ENCODE results near the gene MAVS. TPM values are rescaled to one million over a fixed set of nuclear protein-coding genes. Genes with fewer than 3 reads are reported as not detected.

MAVS gene
- total RNA-seq, result 43.5 TPM
- long read RNA-seq, full-length matches to known transcripts, result 23 of 84 reads
- long read RNA-seq, partial matches to known transcripts, result 15 of 84 reads
- long read RNA-seq, other reads (novel, unspliced or antisense), result 46 of 84 reads

DNA sequence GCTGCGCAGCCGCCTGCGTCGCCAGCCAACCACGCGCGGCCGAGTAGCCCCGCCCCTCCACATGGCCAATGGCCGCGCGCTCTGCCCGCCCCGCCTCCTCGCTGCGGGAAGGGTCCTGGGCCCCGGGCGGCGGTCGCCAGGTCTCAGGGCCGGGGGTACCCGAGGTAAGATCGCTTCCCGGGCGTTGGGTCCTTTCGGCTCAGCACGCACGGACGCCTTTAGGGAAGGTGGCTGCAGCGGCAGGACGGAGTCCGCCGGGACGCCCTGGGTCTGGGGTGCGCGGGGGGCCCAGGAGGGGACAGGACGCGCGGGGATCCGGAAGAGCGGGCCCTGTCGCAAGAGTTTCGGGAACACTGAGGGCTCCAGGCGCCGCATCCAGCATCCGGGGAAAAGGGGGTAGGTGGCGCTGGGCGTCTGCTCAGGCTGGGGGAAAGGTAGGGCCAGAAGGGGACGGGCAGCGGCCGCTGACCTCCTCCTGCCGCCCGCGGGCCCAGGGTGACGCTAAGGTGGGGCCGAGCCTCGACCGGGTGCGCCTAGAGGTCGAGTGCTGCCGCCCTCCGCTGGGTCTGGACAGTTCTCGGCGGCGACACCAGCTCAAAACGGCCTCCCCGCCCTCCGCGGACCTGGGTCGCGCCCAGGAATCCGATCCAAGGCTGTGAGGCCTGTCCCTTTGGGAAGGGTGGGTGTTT is at the start of gene MAVS:
TSS of gene MAVS (plus strand) at position 95 of the 689 bp plus-strand sequence. CDS start 7,791 bp downstream, outside the sequence.
- peak; percentile 98 for DNase-seq (ENCODE audit: low spot score)

DNA sequence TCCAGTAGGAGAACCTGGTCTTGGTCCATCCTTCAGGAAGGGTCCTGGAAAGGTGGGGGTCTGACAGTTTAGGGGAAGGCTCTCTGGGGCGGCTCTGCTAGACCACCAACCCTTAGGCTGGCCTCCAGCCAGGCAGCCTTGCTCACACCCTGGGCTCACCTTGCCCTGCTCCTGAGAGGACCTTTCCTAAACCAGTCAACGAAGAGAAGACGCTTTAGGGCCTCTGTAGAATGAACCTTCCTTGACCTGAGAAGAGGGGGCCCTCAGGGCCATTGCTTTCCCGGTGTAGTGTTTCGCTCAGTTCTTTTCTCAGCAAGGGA is 49.4 kb upstream of the MAVS start:
- no peak for DNase-seq (ENCODE audit: low spot score)

DNA sequence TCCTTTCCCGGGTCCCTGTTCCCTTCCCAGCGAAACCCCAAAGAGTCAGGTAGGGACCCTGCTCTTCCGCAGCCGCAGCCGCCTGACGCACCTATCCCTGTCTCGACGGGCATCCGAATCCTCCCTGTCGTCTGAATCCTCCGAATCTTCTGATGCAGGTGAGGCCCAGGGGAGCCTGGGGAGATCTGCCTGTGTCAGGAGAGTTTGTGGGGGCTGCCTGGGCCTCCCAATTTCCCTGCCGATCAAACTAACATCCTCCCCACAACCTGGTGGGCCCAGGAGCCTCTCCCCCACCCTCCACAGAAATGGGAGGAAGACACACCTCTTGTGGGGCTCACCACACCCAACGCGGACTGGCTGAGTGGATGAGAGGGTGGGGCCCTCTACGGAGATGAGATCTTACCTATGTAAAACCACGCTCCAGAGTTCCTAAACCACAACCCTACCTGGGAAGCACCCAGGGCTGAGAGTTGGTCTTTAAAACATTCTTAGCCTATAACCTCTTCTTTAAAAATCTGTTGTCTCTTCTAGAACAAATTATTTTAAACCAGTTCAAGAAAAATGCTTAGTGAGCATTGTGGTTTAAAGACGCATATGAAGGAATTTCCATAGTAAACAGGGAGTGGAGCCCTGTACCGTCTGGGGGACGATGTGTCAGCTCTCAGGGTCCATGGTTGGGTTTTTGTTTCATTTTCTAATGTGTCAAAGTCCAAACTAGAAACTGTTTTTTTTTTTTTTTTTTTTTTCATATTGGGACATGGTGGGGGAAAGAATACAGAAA is 48.9 kb upstream of the MAVS start:
- no peak for DNase-seq (ENCODE audit: low spot score)

DNA sequence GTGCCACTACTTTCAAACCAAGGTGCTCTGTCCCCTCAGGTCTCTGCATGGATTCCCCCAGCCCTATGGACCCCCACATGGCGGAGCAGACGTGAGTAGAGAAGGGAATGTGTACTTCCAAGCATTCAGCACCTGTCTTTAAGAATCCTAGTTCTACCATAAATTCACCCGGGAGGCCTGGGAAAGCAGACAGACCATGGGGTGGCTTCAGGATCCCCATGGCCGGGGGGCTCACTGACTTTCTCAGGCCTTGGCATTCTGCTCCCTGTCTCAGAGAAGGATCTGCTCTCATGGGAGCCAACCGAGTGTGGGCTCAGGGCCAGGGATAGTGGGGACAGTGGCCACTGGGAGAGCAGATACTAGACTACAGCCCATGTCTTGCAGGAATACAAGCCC is 48.3 kb upstream of the MAVS start:
- no peak for DNase-seq (ENCODE audit: low spot score)

DNA sequence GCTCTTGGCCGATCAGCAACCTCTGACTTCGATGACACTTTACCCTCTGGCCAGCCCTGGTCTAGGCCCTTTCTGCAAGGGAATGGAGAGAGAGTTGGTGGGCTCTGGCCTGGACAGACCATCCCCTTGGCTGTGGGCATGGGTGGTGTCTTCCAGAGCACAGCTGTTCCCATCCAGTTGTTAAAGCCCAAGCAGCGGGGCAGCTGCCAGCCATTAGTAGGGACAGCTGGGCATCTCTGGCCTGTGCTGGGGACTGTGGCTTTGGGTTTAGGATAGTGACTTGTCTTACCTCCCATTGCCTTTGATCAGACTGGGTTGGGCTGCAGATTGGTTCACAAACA is 47.8 kb upstream of the MAVS start:
- DNase-seq (ENCODE audit: low spot score), result no peak

DNA sequence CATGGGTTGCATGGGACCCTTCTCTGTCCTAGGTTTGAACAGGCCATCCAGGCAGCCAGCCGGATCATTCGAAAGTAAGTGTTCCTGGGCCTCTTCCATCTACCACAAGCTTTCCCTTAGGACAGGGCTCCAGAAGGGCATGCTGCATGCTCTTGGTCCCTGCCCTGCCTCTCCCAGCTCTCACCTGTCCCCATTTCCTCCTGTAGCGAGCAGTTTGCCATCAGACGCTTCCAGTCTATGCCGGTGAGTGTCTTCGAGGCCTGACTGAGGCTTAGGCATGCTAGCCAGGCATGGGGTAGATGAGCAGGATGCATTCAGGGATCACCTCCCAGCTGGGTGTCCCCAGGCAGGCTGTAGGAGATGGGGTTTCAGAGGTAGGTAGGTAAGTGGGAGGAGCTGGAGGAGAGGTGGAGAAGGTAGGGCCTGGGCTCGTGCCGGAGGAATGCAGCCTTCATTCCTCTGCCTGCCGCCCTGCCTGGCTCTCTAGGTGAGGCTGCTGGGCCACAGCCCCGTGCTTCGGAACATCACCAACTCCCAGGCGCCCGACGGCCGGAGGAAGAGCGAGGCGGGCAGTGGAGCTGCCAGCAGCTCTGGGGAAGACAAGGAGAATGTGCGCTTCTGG is 46.3 kb upstream of the MAVS start:
- DNase-seq (ENCODE audit: low spot score), result no peak

DNA sequence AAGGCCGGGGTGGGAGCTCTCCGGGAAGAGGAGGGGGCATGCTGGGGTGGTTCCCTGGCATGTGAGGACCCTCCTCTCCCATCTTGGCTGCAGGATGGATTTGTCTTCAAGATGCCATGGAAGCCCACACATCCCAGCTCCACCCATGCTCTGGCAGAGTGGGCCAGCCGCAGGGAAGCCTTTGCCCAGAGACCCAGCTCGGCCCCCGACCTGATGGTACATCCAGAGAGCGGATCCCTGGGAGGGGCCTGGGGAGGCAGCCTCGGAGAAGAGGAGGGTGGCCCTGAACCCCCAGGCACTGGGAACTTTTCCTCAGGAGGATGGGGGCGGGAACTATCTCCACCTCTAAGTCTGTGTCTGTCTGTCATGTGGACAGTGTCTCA is 45.8 kb upstream of the MAVS start:
- DNase-seq (ENCODE audit: low spot score), result no peak

DNA sequence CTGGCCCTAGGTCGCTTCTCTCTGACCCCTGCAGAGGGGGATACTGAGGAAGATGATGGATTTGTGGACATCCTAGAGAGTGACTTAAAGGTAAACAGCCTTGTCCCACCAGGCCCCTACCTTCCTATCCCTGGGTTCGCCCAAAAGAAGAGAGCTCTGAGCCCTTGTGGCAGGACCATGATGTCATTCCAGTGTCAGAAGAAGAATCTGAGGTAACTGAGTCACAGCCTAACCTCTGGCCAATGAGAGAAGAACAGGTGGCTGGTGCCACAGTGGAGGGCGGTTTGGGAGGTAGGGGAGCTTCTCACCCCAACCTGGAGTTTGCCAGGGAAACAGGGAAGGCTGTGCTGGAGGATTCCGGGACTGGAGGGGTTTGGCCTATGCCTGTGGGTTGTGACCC is 45.3 kb upstream of the MAVS start:
- no peak for DNase-seq (ENCODE audit: low spot score)

DNA sequence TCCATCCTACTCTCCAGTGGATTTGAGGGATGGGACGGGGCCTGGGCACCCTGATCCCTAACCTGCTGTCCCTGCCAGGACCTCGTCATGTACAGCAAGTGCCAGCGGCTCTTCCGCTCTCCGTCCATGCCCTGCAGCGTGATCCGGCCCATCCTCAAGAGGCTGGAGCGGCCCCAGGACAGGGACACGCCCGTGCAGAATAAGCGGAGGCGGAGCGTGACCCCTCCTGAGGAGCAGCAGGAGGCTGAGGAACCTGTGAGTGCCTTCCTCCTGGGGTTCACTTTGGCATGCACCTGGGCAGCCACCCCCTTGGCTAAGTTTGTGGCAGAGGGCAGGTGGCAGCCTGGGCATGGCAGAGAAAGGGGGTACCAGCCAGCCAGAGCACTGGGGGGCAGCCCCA is 44.8 kb upstream of the MAVS start:
- no peak for DNase-seq (ENCODE audit: low spot score)

DNA sequence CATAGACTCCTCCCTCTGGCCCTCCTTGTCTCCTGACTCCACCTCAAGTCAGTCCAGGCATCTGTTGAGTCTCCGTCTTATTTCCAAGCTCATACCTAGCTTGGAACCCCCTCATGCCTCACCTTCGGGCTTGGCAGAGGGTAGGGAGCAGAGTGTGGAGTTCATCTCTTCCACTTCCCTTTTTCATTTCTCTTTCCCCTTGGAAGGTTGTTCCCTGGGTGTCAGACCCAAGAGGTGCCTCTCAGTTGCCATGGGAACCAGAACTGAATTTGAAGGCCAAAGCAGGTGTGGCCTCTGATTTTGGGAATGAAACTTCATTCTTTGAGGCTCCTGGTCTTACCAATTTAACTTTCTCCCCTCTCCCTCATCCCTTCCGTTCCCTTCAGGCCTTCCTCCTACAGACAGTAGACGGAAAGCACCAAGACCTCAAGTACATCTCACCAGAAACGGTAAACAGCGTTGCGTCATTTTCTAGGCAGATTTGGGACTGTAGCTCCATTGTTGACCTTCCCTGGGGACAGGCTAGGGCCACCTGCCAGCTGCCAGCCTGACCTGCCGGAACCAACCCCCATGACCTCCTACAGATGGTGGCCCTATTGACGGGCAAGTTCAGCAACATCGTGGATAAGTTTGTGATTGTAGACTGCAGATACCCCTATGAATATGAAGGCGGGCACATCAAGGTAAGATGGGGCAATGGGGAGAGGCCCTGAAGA is 44.0 kb upstream of the MAVS start:
- no peak for DNase-seq (ENCODE audit: low spot score)

DNA sequence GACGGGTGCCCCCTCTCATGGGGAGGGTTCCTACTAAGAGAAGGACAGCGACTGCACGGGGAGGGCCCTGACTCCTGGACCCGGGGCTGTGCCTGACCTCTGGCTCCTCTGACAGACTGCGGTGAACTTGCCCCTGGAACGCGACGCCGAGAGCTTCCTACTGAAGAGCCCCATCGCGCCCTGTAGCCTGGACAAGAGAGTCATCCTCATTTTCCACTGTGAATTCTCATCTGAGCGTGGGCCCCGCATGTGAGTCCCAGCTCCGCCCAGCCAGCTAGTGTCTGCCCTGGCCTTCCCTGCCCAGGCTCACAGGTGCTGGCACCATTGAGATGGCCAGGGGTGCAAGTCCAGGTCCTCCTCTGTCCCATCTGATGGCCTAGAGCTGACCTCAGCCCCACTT is 43.3 kb upstream of the MAVS start:
- DNase-seq (ENCODE audit: low spot score), result no peak

DNA sequence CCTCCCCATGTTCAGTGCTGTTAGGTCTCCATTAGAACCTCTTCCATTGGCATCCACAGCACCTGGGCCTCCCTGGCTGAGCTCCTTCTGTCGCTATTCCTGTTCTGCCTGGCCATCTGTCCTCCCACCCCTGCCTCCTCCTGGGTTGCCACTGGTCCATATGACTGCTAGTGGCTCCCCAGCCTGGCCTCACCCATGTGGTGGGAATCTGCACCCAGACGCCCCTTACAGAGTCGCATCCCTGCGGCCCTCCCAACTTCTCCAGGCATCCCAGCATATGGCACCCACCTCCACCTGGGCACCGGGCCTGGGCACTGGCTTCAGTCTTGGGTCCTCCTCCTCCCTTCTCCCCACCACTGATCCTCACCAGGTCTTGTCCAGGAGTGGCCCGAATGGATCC is 42.8 kb upstream of the MAVS start:
- no peak for DNase-seq (ENCODE audit: low spot score)

DNA sequence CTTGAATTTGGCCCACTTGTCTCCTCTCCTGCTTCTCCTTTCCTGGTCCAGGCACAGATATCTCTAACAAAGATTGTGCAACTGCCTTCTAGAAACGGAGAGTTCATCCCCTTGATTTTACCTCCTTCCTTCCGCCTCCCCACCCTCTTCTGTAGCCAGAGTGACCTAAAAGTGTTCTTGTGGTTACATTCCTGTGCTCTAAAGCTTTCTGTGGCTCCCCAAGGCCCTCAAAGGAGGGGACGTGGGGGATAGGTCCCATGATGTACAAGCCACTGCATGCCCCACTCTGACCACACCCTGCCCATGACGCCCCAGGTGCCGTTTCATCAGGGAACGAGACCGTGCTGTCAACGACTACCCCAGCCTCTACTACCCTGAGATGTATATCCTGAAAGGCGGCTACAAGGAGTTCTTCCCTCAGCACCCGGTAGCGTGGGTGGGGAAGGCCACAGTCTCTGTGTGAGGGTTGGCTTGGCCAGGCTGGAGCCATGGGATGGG is 42.3 kb upstream of the MAVS start:
- DNase-seq (ENCODE audit: low spot score), result no peak

DNA sequence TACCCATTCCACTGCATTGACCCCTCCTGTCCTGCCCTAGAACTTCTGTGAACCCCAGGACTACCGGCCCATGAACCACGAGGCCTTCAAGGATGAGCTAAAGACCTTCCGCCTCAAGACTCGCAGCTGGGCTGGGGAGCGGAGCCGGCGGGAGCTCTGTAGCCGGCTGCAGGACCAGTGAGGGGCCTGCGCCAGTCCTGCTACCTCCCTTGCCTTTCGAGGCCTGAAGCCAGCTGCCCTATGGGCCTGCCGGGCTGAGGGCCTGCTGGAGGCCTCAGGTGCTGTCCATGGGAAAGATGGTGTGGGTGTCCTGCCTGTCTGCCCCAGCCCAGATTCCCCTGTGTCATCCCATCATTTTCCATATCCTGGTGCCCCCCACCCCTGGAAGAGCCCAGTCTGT is 41.9 kb upstream of the MAVS start:
- no peak for DNase-seq (ENCODE audit: low spot score)

DNA sequence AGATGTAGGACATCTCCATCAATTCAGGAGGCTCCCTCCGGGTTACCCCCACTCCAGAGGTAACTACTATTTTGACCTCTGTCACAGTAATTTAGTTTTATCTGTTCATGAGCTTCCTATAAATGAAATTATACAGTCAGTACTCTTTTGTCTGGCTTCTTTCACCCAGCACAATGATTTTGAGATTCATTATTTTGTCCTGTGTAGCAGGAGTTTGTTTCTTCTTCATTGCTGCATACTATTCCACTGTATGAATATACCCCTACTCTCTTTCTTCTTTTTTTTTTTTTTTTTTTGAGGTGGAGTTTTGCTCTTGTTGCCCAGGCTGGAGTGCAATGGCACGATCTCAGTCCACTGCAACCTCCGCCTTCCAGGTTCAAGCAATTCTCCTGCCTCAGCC is 38.1 kb upstream of the MAVS start:
- no peak for DNase-seq (ENCODE audit: low spot score)

DNA sequence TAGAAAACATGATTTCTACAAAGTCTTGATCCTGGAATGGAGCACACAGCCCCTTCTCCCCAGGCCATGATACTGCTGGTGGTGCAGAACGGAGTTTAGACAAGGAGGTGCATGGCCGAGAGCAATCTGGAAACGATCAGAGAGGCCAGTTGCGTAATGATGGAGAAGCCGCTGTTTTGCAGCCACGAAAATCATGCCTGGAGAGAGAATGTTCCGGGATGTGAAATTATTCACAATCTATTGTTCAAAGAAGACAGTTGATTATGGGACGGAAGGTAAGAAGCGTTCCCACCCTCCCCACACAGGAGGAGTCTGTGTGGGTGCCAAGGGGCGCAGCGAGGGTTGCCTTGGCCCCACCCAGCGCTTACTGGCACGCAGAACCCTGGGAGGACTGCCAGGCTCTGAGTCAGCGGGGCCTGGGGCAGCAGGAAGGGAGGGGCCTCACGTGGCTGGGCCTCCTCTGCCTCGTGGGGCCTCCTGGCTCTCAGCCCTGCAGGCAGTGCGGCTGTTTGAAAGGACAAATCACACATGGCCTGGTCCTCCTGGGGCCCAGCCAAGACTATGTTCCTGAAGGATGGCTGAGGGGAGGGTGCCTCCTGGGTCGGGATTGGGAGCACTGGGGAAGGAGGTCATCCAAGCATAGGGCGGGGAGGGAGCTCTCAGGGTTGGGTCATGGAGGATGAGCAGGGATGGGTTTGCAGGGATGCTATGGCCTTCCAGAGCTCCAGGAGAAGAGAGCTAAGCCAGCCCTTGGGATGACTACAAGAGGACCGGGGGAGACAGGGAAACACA is 35.0 kb upstream of the MAVS start:
- DNase-seq (ENCODE audit: low spot score), result peak; percentile 99

DNA sequence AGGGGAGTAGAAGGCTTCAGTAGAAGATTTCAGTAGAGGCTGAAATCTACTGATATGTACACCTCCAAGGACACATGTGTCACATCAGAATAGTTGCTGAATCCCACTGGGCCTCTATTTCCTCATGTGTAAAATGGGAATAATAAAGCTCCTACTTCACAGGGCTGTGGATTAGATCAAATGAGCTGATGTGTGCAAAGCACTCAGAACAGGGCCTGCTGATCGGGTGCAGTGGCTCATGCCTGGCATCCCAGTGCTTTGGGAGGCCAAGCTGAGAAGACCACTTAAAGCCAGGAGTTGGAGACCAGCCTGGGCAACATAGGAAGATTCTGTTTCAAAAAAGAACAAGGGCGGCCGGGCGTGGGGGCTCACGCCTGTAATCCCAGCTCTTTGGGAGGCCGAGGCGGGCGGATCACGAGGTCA is 34.4 kb upstream of the MAVS start:
- no peak for DNase-seq (ENCODE audit: low spot score)

DNA sequence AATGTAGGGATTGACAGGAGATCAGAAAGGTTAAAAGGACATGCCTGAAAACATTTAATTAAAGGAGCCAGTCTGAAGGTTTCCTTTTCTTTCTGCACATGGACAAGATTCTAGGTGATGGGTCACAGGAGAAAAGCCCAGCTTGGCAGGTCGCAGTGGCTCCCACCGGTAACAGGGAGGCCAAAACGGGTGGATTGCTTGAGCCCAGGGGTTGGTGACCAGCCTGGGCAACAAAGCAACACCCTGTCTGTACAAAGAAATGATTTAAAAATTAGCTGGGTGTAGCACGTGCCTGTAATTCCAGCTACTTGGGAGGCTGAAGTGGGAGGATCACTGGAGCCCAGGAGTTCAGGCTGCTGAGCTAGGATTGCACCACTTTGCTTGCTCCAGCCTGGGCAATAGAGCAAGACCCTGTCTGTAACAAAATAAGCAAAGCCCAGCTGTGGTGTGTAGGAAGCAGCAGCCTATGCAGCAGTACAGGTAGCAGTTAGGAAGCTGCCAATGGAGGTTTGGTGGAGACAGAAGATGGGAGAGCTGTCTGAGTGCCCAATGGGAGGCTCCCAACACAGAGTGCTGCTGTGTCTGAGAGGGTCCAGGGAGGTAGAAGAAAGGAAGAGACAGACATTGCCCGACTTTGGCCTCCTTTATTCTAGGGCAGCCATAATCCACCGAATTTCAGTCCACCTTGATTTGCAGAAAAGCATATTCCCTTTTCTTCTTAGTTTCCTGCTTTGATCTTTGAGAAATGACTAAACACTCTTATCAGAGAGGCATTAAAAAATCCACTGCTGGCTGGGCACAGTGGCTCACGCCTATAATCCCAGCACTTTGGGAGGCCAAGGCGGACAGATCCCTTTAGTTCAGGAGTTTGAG is 33.4 kb upstream of the MAVS start:
- DNase-seq (ENCODE audit: low spot score), result no peak

DNA sequence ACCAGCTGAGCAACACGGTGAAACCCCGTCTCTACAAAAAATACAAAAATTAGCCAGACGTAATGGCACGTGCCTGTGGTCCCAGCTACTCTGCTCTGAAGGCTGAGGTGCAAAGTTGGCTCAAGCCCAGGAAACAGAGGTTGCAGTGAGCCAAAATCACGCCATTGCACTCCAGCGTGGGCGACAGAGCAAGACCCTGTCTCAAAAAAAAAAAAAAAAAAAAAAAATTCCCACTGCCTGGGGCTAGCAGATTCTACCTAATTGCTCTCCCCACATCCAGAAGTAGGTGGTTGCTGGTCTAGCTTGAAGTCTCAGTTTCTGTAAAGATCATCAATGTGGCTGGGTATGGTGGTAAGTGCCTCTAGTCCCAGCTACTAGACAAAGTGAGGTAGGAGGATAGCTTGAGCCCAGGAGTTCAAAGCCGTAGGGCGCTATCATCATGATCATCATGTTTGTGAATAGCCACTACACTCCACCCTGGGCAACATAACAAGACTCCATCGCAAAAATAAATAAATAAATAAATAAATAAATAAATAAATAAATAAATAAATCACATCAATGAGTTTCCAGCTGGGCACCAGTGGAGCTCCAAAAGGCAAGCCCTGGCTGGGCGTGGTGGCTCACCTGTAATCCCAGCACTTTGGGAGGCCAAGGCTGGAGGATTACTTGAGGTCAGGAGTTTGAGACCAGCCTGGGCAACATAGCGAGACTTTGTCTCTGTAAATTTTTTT is 32.6 kb upstream of the MAVS start:
- no peak for DNase-seq (ENCODE audit: low spot score)
